Stimulated activated CD4-positive, alpha-beta T cell treated with anti-CD3 and anti-CD28 coated beads, Interleukin-1b, Interleukin-23, amount 100 ng/mL, for 48 hours (primary cell): ENCODE data around the gene PRMT6.

ENCODE experiments used
- DNase-seq: peaks from one replicate; pipeline ENCODE4 v3.0.0-alpha.2; 2020

Gene PRMT6

GRCh38 chr1:107095647-107096046, 39.2 kb downstream of the PRMT6 start:
- no peak for DNase-seq

DNA sequence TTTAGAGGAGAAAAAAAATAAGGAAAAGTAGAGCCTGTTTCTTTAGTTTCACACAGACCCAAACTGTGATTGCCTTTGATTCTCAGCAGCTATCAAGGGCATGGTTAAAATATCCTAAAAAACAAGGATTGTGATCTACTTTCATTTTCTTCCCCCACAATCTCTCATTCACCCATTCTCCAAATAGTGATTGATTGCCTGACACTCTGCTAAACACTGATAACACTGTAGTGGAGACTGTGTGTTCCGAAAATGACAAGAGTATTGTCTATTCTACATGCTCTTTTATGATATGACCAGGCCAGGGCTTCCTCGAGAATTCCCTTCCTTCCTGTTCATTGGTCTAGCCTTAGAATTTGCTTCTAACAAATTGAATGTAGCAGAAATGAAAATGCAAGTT, 40.2 kb downstream of the PRMT6 start:
- no peak for DNase-seq

DNA sequence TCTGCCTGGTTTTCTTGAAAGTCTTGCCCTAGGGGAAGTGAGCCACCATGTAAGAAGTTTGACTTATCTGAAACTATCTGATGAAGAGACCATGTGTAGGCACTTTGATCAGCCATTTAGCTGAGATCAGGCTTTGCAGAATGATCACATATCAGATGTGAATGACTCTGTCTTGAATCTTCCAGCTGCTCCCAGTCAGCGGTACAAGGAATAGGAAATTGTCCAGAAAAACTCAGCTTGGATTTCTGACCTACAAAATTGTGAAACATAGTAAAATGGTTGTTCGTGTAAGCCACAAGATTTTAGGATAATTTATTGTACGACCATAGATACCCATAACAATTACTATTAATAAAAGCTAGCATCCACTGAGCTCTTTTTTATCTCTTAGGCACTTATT, 42.5 kb downstream of the PRMT6 start:
- no peak for DNase-seq

- DNase-seq: no peak
Observed at GRCh38 chr1:107100331-107100984, 44.0 kb downstream of the PRMT6 start.

DNA sequence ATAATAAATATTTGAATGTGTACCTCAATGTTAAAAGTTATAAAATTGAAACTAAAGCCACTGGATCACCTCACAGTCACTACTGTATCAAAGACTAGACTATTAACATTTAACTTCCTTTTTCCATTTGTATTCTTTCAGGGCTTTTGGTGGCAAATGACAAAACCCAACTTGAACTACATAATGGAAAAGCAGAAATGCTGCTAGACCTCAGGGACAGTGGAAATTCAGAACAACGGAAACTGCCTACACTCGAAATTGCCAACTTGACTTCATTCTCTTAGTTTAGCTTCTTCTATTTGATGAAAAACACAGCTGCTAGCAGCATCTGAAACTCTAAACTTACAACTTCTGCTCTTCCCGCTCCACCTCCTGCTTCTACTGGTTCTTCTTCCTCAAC, 49.4 kb downstream of the PRMT6 start:
- no peak for DNase-seq
